IMR-90 (cell line): ENCODE data around the gene CTCFL. TPM values are rescaled to one million over a fixed set of nuclear protein-coding genes. Genes with fewer than 3 reads are reported as not detected.

Experiments used
- ATAC-seq: fragments of 200-7000 bp; cut with Tn5 transposase; 2 replicates; pipeline ENCODE4 v1.9.1; 2020; ENCODE audit warnings: low read depth, mild to moderate bottlenecking, moderate library complexity
- BruUV-seq: library from RNA; stranded (reverse); fragments of 400-500 nt; replicated peaks from 2 replicates; lab custom pipeline; 2021; lab: Mats Ljungman, UMichigan
- CTCF ChIA-PET: fragments of 300-600 bp; formaldehyde crosslinking; extraction: SDS; loops from one replicate; lab custom pipeline; 2021; ENCODE audit warnings: antibody characterized with exemption; lab: Yijun Ruan, JAX
- POLR2A ChIA-PET: fragments of 300-600 bp; sonication (Branson Sonifier 250); formaldehyde crosslinking; loops from one replicate; lab custom pipeline; 2022; ENCODE audit warnings: antibody characterized with exemption; ENCODE audit not compliant: unreplicated experiment; lab: Charles Lee
- DNase-seq: peaks from one replicate; pipeline ENCODE4 v3.0.0; 2013
- H2AFZ ChIP-seq: replicated peaks from 2 replicates; pipeline ENCODE3; 2013; ENCODE audit warnings: low read length, mild to moderate bottlenecking; ENCODE audit not compliant: poor library complexity
- H2AK5ac ChIP-seq: 2 replicates; pipeline ENCODE4 v1.6.1; 2013; ENCODE audit warnings: low read depth, low read length, inconsistent platforms
- H2AK9ac ChIP-seq: replicated peaks from 2 replicates; pipeline ENCODE3; 2013; ENCODE audit warnings: mild to moderate bottlenecking, low read depth, low read length, moderate library complexity; ENCODE audit not compliant: poor library complexity
- H2BK120ac ChIP-seq: 2 replicates; pipeline ENCODE4 v1.6.1; 2013; ENCODE audit warnings: low read depth, low read length, inconsistent platforms
- H2BK15ac ChIP-seq: 3 replicates; pipeline ENCODE4 v1.6.1; 2013; ENCODE audit warnings: low read depth, low read length, inconsistent platforms
- H2BK20ac ChIP-seq: 2 replicates; pipeline ENCODE4 v1.6.1; 2013; ENCODE audit warnings: low read depth, mild to moderate bottlenecking, inconsistent platforms, low read length, moderate library complexity
- H2BK5ac ChIP-seq: 2 replicates; pipeline ENCODE4 v1.6.1; 2013; ENCODE audit warnings: mild to moderate bottlenecking, low read depth, low read length, inconsistent platforms; ENCODE audit not compliant: poor library complexity, severe bottlenecking
- H3K14ac ChIP-seq: replicated peaks from 2 replicates; pipeline ENCODE4 v1.6.1; 2013; ENCODE audit warnings: low read depth, low read length, inconsistent platforms
- H3K18ac ChIP-seq: 2 replicates; pipeline ENCODE4 v1.6.1; 2013; ENCODE audit warnings: low read depth, low read length, control low read depth
- H3K23ac ChIP-seq: 2 replicates; pipeline ENCODE4 v1.6.1; 2013; ENCODE audit warnings: low read depth, low read length, inconsistent platforms
- H3K27ac ChIP-seq: 2 replicates; pipeline ENCODE4 v1.5.1; 2013; ENCODE audit warnings: mild to moderate bottlenecking, control low read depth, low read length; ENCODE audit not compliant: insufficient read depth
- H3K27me3 ChIP-seq: 2 replicates; pipeline ENCODE4 v1.6.1; 2013; ENCODE audit warnings: low read length; ENCODE audit not compliant: control insufficient read depth, insufficient read depth
- H3K36me3 ChIP-seq: 2 replicates; pipeline ENCODE4 v1.6.1; 2013; ENCODE audit warnings: low read length, mixed read lengths; ENCODE audit not compliant: control insufficient read depth, insufficient read depth
- H3K4ac ChIP-seq: 2 replicates; pipeline ENCODE4 v1.6.1; 2013; ENCODE audit warnings: low read depth, low read length, inconsistent platforms
- H3K4me1 ChIP-seq: 2 replicates; pipeline ENCODE4 v1.6.1; 2013; ENCODE audit warnings: low read length, mixed read lengths; ENCODE audit not compliant: control insufficient read depth, insufficient read depth
- H3K4me2 ChIP-seq: 2 replicates; pipeline ENCODE4 v1.6.1; 2013; ENCODE audit warnings: low read depth, mild to moderate bottlenecking, control low read depth, low read length, moderate library complexity
- H3K4me3 ChIP-seq: 2 replicates; pipeline ENCODE4 v1.5.1; 2013; ENCODE audit warnings: low read depth, mild to moderate bottlenecking, control low read depth, low read length, moderate library complexity; ENCODE audit not compliant: insufficient read depth
- H3K56ac ChIP-seq: 2 replicates; pipeline ENCODE4 v1.6.1; 2013; ENCODE audit warnings: low read length, inconsistent platforms; ENCODE audit not compliant: insufficient read depth; ENCODE audit errors: extremely low read depth
- H3K79me1 ChIP-seq, 2 experiments: 2 replicates each; pipeline ENCODE4 v1.6.1; 2013; ENCODE audit warnings: low read length in 2 of 2, inconsistent platforms in 1 of 2, low read depth in 1 of 2
- H3K9ac ChIP-seq: 2 replicates; pipeline ENCODE4 v1.6.1; 2013; ENCODE audit warnings: low read depth, low read length, control low read depth
- H3K9me1 ChIP-seq: 2 replicates; pipeline ENCODE4 v1.6.1; 2013; ENCODE audit warnings: low read length, inconsistent platforms; ENCODE audit not compliant: insufficient read depth
- H3K9me3 ChIP-seq: 2 replicates; pipeline ENCODE4 v1.6.1; 2013; ENCODE audit warnings: low read length; ENCODE audit not compliant: control insufficient read depth, insufficient read depth
- H4K20me1 ChIP-seq: 2 replicates; pipeline ENCODE4 v1.6.1; 2013; ENCODE audit warnings: low read length, inconsistent platforms; ENCODE audit not compliant: insufficient read depth
- H4K5ac ChIP-seq: 2 replicates; pipeline ENCODE4 v1.6.1; 2013; ENCODE audit warnings: mild to moderate bottlenecking, low read depth, low read length, control low read depth
- H4K8ac ChIP-seq, 2 experiments: 2 replicates each; pipeline ENCODE4 v1.6.1; 2013; ENCODE audit warnings: low read depth in 2 of 2, low read length in 2 of 2, control low read depth in 1 of 2, inconsistent platforms in 1 of 2
- H4K91ac ChIP-seq: 2 replicates; pipeline ENCODE4 v1.6.1; 2013; ENCODE audit warnings: low read depth, low read length, inconsistent platforms; ENCODE audit not compliant: insufficient read depth
- BHLHE40 ChIP-seq: fragments of 150-350 bp; IDR thresholded peaks from 2 replicates; pipeline ENCODE4 v1.6.1; 2016; ENCODE audit warnings: mild to moderate bottlenecking, low read depth, low read length
- CEBPB ChIP-seq: IDR thresholded peaks from 2 replicates; pipeline ENCODE4 v1.6.1; 2012; ENCODE audit warnings: low read depth, low read length, improper control_type of control experiment
- CHD1 ChIP-seq: IDR thresholded peaks from 2 replicates; pipeline ENCODE4 v1.6.1; 2012; ENCODE audit warnings: low read depth, low read length, improper control_type of control experiment
- FOS ChIP-seq: fragments of 150-350 bp; IDR thresholded peaks from 2 replicates; pipeline ENCODE4 v1.6.1; 2016; ENCODE audit warnings: low read depth, low read length
- MAFK ChIP-seq: IDR thresholded peaks from 2 replicates; pipeline ENCODE4 v1.6.1; 2012; ENCODE audit warnings: low read depth, low read length, improper control_type of control experiment
- MAZ ChIP-seq: IDR thresholded peaks from 2 replicates; pipeline ENCODE4 v1.6.1; 2012; ENCODE audit warnings: low read depth, mild to moderate bottlenecking, low read length, improper control_type of control experiment, moderate library complexity, borderline replicate concordance
- MXI1 ChIP-seq: IDR thresholded peaks from 2 replicates; pipeline ENCODE4 v1.6.1; 2012; ENCODE audit warnings: low read depth, mild to moderate bottlenecking, low read length, moderate library complexity, borderline replicate concordance
- NFE2L2 ChIP-seq: fragments of 150-350 bp; IDR thresholded peaks from 2 replicates; pipeline ENCODE4 v1.6.1; 2016; ENCODE audit warnings: low read depth, mild to moderate bottlenecking, low read length
- POLR2A ChIP-seq: IDR thresholded peaks from 2 replicates; pipeline ENCODE4 v1.6.1; 2012; ENCODE audit warnings: mild to moderate bottlenecking, low read depth, low read length
- RAD21 ChIP-seq: IDR thresholded peaks from 2 replicates; pipeline ENCODE4 v1.6.1; 2012; ENCODE audit warnings: low read length, improper control_type of control experiment
- RCOR1 ChIP-seq: IDR thresholded peaks from 2 replicates; pipeline ENCODE4 v1.6.1; 2012; ENCODE audit warnings: mild to moderate bottlenecking, low read length, improper control_type of control experiment; ENCODE audit not compliant: insufficient replicate concordance
- RFX5 ChIP-seq: IDR thresholded peaks from 2 replicates; pipeline ENCODE4 v1.8.0; 2012; ENCODE audit warnings: low read depth, mild to moderate bottlenecking, low read length, moderate library complexity
- SMC3 ChIP-seq: fragments of 150-350 bp; IDR thresholded peaks from 2 replicates; pipeline ENCODE4 v1.6.1; 2016; ENCODE audit warnings: low read depth, mild to moderate bottlenecking, antibody characterized with exemption, low read length, moderate library complexity
- WGBS, 2 experiments: methylation state at CpG; one replicate each; pipeline versions ENCODE4 v1.1.5 to v1.1.7; 2013; ENCODE audit warnings: missing lambda C conversion rate in 2 of 2; ENCODE audit not compliant: insufficient read length in 1 of 2; ENCODE audit errors: extremely low coverage in 2 of 2; 5-methylcytosine and 5-hydroxymethylcytosine counted together
- dilution Hi-C: fragments of 300-500 bp; cut with HindIII; formaldehyde crosslinking; loops from one replicate; pipeline ENCODE4 v1.14.3; 2018; ENCODE audit warnings: low sequenced_read_pairs; ENCODE audit not compliant: unreplicated experiment
- in situ Hi-C: fragments of 300-500 bp; cut with MboI; formaldehyde crosslinking; loops from 3 replicates; pipeline ENCODE4 v1.14.3; 2019; ENCODE audit warnings: low sequenced_read_pairs, inconsistent platforms, mixed read lengths
- intact Hi-C: fragments of 100-400 bp; cut with micrococcal nuclease; formaldehyde crosslinking; loops from 2 replicates; pipeline ENCODE4 v1.10.0; 2022
- polyA plus RNA-seq, 3 experiments: library from polyadenylated mRNA; depleted of rRNA; stranded (reverse); fragments of >200 nt; gene quantifications; 2 replicates each; pipeline ENCODE4 v1.2.3, GENCODE V29; 2012; ENCODE audit warnings: low replicate concordance in 1 of 3
- total RNA-seq: library from RNA; depleted of rRNA; stranded (reverse); fragments of >200 nt; gene quantifications from 2 replicates; pipeline ENCODE4 v1.2.3, GENCODE V29; 2012
- TF ChIP-seq, protein P1 (sequence below): fragments of 150-350 bp; IDR thresholded peaks from 2 replicates; pipeline ENCODE4 v1.6.1; 2016; ENCODE audit warnings: low read depth, mild to moderate bottlenecking, low read length, moderate library complexity, borderline replicate concordance
- TF ChIP-seq, protein P2 (sequence below): fragments of 150-350 bp; IDR thresholded peaks from 2 replicates; pipeline ENCODE4 v1.6.1; 2017; ENCODE audit warnings: mild to moderate bottlenecking, antibody characterized with exemption, low read length, low read depth
- TF ChIP-seq, protein P3 (sequence below): conservative IDR thresholded peaks from 2 replicates; pipeline ENCODE4 v1.5.1; 2012; ENCODE audit warnings: mild to moderate bottlenecking, low read depth, low read length, improper control_type of control experiment

CTCFL gene
- total and polyA plus RNA-seq, 2 of the 4 experiments (the other 2 are of a cell fraction), result not detected

DNA sequence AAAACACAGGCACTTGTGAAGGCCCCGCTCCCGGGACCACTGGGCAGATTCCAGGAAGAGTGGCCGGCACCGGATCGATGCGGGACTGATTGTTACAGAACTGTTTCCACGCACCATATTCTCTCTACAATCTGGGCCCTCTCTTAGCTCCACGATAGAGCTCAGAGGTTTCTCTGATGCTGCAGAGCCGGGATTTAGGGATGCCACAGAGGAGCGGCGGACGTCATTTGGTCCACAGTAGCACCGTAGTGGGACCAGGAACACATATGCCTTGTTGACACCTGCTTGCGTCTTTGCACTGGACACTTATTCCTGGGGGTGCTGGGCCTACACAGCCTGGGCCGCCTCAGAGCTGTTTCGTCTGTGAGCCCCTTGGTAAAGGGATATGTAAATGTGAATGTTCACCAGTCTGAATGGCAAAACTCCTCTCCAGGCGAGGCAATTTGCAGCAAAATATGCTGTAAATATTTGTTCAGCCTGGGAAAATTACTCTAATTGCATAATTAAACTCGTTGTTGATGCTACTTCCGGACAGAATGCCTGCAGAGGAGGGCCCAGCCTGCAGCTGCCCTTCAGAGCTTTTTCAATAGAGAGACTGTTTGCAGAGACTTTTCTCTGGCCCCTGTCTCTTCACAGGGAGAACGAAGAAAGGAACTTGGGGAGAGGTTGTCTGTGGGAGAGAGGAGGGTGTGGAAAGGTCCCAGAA lies 45.4 kb upstream of the CTCFL start:
- ChIA-PET POLR2A (no interaction called here), CTCF (no interaction called here)
- H3K27ac ChIP-seq, result no peak overlapping the region
- no peak overlapping the region for H2BK120ac ChIP-seq
- H3K4me1 ChIP-seq, result no peaks in the 10 kb centered on the region
- DNase-seq, result no peak
- WGBS, 2 experiments, result 73% methylated on average over 10 of the region's 20 CpGs; no CpG with 5 or more reads in 1 of the 2 experiments
- H3K56ac ChIP-seq, result no peak overlapping the region
- TF ChIP-seq SMC3, result no peak
- TF ChIP-seq, protein P1, sequence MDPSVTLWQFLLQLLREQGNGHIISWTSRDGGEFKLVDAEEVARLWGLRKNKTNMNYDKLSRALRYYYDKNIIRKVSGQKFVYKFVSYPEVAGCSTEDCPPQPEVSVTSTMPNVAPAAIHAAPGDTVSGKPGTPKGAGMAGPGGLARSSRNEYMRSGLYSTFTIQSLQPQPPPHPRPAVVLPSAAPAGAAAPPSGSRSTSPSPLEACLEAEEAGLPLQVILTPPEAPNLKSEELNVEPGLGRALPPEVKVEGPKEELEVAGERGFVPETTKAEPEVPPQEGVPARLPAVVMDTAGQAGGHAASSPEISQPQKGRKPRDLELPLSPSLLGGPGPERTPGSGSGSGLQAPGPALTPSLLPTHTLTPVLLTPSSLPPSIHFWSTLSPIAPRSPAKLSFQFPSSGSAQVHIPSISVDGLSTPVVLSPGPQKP, result no peak
- no peak for TF ChIP-seq MAZ
- no peak for TF ChIP-seq NFE2L2
- TF ChIP-seq, protein P2, sequence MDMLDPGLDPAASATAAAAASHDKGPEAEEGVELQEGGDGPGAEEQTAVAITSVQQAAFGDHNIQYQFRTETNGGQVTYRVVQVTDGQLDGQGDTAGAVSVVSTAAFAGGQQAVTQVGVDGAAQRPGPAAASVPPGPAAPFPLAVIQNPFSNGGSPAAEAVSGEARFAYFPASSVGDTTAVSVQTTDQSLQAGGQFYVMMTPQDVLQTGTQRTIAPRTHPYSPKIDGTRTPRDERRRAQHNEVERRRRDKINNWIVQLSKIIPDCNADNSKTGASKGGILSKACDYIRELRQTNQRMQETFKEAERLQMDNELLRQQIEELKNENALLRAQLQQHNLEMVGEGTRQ, result no peak
- TF ChIP-seq POLR2A, result no peak
- no peak for TF ChIP-seq CHD1
- no peak for TF ChIP-seq CEBPB
- TF ChIP-seq FOS, result no peak
- TF ChIP-seq RAD21, result no peak
- no peak for TF ChIP-seq RFX5
- TF ChIP-seq MAFK, result no peak
- TF ChIP-seq, protein P3, sequence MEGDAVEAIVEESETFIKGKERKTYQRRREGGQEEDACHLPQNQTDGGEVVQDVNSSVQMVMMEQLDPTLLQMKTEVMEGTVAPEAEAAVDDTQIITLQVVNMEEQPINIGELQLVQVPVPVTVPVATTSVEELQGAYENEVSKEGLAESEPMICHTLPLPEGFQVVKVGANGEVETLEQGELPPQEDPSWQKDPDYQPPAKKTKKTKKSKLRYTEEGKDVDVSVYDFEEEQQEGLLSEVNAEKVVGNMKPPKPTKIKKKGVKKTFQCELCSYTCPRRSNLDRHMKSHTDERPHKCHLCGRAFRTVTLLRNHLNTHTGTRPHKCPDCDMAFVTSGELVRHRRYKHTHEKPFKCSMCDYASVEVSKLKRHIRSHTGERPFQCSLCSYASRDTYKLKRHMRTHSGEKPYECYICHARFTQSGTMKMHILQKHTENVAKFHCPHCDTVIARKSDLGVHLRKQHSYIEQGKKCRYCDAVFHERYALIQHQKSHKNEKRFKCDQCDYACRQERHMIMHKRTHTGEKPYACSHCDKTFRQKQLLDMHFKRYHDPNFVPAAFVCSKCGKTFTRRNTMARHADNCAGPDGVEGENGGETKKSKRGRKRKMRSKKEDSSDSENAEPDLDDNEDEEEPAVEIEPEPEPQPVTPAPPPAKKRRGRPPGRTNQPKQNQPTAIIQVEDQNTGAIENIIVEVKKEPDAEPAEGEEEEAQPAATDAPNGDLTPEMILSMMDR, result no peak
- TF ChIP-seq MXI1, result no peak
- TF ChIP-seq BHLHE40, result no peak
- TF ChIP-seq RCOR1, result no peak
- H3K36me3 ChIP-seq, result no peaks in the 10 kb centered on the region
- no peak overlapping the region for H3K23ac ChIP-seq
- no TSS peak for BruUV-seq
- ATAC-seq, result no peak
- in situ Hi-C loops (no loop called here), intact Hi-C loops (no loop called here), dilution Hi-C loops (no loop called here)
- H3K18ac ChIP-seq, result no peak overlapping the region
- no peak overlapping the region for H2BK20ac ChIP-seq
- no peak overlapping the region for H2AK5ac ChIP-seq
- H2BK5ac ChIP-seq, result no peak overlapping the region
- H3K9me1 ChIP-seq, result no peaks in the 10 kb centered on the region
- no peaks in the 10 kb centered on the region for H3K9me3 ChIP-seq
- H2AFZ ChIP-seq, result no peak overlapping the region
- H4K8ac ChIP-seq, result no peak overlapping the region
- H4K5ac ChIP-seq, result no peak overlapping the region
- H4K20me1 ChIP-seq, result no peaks in the 10 kb centered on the region
- H3K14ac ChIP-seq, result no peak overlapping the region
- H3K4me3 ChIP-seq, result no peak overlapping the region
- H3K9ac ChIP-seq, result no peak overlapping the region
- H3K27me3 ChIP-seq, result peaks cover 9% of the 10 kb centered on the region
- no peak overlapping the region for H4K91ac ChIP-seq
- H2AK9ac ChIP-seq, result no peak overlapping the region
- no peak overlapping the region for H3K4me2 ChIP-seq
- H3K4ac ChIP-seq, result no peak overlapping the region
- H2BK15ac ChIP-seq, result no peak overlapping the region
- no peaks in the 10 kb centered on the region for H3K79me1 ChIP-seq
